NCI-H1092 treated with DMSO at 0.1 percent for 48 hours (cell line): ENCODE measurements around the gene POLDIP3.
A peak's percentile ranks its signal among the peaks of the same experiment; 100 is the strongest.
"Not testable (repeated sequence)": the region's sequence is repeated elsewhere in the genome, so short reads cannot be mapped to it uniquely, and the experiment has no call there.

Experiments used
- DNase-seq: peaks from one replicate; lab custom pipeline; 2025; lab: John Stamatoyannopoulos, UW

The POLDIP3 gene

DNA sequence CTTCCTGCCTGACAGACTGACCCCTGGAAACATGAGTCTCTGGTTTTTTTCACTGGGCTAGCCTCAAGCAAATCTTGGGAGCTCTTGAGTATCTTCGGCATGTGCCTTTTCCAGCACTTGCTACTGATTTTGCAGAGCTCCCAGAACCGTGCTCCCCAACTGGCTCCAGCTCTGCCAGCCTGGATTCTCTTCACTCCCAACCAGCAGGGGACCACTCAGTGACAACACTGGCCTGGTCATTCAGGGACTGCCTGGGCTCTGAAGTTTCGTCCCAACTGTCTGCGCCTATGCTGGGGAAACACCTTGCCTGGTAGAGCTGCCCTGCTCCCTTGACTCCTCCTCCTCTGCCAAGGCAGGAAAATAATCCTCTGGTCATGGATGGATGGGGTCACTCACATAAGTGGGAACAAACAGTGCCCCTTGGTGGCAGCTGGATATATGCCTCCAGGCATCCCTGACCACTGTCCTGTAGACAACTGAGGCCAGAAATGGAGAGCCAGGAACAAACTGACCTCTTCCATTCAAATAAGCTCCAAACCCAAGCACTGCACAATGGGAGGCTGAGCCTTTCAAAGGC, 30.2 kb downstream of the POLDIP3 start:
- no peak for DNase-seq

DNA sequence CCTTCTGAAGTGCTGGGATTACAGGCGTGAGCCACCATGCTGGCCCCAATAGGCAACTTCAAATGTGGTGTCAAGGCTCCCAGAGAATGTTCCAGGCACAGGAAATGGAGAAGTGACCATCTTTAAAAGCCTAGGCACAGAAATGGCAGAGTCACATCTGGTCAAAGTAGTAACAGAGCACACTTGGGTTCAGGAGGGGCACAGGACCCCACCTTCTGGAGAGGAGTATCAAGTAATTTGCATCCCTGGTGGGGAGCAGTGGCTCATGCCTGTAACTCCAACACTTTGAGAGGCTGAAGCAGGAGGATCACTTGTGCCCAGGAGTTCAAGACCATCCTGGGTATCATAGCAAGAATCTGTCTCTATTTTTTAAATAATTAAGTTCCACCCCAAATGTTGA, 31.7 kb downstream of the POLDIP3 start:
- DNase-seq = no peak

DNA sequence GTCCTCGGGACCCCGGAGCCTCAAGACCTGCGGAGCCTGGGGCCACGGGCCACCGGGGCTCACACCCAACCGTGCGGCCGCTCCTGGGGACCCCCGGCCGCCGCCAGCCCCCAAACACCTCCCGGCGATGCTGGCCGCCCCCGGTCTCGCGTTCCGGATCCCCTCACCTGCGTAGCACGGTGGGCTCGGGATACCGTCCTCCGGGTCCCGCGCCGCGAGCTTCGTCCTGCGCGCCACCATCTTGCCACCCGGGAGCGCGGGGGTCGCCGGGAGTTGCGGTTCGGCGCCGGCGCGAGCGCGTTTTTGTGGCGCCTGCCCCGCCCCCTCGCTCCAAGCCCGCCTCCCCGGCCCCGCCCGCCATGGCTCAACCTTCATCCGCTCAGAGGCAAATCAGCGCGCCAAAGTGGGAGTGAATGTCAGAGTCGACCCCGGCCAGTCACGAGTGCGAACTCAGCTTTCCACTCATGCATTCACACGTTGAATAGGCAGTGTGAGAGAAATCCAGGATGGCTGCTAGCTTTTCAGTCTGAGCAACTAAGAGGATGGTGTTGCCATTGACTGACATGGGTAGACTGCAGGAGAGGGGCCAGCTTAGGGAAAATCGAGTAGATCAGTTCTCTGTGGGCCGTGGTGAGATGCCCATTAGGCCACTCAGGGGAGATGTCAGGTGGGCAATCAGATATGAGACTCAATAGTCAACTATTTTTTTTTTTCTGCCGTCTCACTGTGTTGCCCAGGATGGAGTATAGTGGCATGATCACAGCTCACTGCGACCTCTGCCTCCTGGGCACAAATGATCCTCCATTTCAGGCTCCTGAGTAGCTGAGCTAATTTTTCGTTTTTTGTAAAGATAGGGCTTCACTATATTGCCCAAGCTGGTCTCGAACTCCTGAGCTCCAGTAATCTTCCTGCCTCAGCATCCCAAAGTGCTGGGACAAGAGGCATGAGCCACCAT, 32.6 kb downstream of the POLDIP3 start:
- DNase-seq = peak; percentile 71

DNA sequence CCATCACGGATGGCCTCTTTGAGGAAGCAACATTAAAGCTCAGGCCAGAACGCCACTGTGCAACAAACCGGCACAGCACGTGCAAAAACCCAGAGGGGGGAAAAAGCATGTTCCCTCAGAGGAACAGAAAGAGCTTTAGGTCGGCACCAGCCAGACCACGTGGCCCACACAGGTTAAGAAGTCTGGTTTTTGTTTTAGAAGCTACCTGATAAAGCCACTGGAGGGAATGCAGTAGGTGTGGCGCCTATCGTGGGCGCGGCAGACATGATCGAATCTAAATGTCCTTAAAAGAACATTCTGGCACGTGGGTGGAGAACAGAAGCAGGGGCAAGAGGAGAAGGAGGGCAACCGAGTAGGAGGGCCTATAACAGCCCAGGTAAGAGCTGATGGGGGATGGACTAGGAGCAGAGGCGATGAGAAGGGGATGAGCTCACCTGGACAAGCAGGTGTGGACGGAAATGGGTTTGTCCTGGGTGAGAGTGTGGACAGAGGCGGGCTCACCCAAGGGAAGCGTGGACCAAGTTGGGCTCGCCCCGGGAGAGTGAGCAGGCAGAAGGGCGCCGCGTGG, 33.4 kb downstream of the POLDIP3 start:
- DNase-seq = not testable (repeated sequence)

DNA sequence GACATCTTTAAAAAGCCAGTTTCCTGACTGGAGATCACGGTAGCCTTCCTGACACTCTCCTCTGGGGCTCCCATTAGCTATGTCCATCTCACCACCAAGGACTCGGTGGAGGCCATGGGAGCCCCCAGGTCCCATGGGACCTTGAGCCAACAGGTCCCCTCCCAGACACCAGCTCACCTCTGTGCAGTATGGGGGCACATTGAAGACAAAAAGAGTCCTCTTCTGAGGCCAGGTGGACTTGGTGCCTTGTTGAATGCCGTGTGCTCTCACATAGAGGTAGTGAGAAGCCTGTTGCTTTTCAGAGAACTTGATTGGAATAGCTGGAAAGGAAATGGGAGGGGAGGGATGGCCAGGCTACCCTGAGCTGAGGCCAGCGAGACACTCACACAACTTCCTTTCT, 34.6 kb downstream of the POLDIP3 start:
- not testable (repeated sequence) for DNase-seq

DNA sequence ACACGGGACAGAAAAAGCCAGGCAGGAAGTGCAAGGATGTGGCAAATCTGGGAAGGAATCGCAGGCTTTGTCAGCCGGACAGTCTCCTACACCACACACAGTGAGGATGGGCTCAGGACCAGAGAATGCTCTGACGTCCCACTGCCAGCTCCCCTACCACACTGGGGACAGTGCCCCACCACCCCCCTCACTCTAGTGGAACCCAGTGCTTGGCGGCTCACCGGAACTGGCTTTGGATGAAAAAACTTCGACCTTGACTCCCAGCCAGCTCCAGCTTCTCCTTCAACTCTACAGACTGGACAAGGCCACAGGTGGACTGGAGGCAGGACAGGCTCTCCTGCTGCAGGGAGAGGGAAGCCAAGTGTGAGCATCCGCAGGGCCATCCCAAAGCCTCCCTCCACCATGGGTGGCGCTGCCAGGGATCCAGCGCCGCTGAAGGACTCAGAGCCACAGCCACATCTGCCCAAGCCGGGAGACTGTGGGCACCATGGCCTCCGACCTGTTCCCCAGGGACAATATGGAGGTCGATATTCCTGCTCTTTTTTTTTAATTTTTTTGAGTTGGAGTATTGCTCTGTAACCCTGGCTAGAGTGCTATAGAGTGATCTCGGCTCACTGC, 37.0 kb downstream of the POLDIP3 start:
- DNase-seq = no peak

DNA sequence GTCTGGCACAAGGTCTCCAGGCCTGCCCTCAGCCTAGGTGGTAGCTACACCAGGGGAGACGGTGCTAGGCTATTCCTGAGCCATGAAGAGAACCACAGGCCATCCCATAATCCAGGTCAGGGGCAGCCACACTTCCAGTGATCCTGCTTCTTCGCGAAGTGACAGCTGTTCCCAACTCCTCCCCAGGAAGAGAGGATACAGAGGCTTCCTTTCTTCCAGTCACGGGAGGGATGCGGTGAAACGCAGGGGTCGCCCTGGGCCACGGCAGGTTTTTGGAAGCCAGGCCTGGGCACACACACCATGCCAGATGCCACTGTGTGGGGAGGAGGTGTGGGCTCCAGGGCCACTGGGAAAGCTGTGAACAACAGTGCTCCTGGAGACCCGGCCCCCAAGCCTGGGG, 37.5 kb downstream of the POLDIP3 start:
- not testable (repeated sequence) for DNase-seq

DNA sequence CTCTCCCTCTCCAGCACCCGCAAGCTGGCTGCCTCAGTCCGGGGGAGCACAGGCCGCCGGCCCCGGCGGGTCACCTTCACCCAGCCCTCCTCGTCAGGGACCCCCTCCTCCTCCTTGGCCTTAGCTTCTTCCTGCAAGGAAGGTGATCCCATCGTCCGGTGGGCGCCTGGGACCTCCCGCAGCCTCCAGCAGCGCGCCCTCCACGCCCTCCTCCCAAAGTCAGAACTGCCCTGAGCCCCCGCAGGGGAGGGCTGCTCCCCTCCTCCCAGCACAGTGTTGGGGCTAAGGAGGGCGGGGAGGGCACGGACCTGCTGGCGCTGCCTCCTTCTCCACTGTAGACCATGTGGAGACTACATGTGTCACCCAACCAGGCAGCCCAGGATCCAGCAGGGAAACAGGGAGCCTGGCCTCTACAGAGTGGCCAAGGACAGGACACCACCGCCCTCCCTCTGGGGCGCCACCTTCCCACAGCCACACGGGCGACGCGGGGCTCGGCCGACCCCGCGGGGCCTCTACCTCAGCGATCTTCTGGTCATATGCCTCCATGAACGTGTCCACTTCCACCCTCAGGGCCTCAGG, 38.6 kb downstream of the POLDIP3 start:
- DNase-seq = not testable (repeated sequence)

DNA sequence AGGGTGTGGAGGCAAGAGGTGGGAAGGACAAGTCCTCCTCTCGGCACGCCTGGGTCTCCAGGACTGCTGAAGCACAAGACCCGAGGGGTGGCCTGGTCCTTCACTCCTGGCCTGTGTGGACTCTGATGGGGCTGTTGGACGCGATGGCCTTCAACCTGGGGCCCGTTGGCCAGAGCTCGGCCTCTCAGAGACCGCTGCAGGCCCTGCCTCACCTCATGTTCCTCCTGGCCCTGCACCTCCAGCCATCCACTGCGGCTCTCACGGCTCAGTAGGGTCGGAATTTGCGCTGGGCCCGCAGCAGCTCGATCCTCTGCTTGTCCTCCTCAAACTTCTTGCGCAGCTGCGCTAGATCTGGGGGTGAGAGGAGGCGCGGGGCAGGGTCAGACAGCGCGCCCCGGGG, 40.2 kb downstream of the POLDIP3 start:
- not testable (repeated sequence) for DNase-seq

DNA sequence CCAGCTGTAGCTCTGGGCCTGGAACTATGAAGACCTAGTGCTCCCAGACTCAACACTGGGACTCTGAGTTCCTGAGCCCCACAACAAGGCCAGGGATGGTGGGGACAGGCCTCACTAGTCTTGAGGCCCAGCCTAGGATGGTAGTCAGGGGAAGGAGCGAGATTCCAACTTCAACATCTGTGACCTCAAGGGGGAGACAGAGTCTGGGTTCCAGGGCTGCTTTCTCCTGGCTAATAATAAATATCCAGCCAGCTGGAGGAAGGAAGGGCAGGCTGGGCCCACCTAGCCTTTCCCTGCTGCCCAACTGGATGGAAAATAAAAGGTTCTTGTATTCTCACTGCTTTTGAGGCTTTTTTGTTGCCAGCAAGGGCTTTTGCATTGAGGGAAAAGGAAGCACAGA, 40.6 kb downstream of the POLDIP3 start:
- DNase-seq = not testable (repeated sequence)

DNA sequence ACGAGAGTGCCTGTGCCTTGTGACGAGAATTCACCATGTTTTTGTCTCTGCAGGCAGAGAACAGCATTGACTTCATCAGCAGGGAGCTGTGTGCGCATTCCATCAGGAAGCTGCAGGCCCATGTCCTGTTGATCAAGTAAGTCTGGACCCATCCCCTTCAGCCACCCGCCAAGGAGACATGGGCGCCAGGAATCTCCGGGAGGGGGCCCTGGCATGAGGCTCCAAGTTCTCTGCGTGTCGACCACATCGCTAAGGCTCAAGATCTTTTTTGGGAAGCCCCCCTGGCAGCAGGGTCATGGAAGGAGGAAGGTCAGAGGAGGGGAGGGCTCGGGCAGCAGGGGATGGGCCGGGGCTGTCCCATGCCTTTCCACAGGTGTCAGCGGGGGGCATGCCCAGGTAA, 43.6 kb downstream of the POLDIP3 start:
- DNase-seq = not testable (repeated sequence)

DNA sequence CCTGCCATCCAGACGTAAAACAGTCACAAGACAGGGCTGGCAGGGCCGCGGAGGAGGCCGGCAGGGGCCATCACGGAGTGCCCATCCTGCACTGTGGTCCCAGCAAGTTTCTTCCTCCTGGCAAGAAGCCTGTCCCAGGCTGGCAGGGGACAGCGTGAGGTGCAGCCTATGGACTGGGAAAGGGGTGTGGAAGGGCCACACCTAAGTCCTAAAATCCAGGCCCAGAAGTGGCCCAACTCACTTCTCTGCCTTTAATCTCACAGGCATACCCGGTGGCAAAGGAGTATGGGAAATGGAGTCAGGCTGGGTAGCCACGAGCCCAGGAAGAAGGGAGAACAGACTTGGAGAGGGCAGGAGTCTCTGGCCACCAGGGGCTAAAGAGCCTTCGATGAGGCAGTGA, 44.1 kb downstream of the POLDIP3 start:
- DNase-seq = not testable (repeated sequence)

DNA sequence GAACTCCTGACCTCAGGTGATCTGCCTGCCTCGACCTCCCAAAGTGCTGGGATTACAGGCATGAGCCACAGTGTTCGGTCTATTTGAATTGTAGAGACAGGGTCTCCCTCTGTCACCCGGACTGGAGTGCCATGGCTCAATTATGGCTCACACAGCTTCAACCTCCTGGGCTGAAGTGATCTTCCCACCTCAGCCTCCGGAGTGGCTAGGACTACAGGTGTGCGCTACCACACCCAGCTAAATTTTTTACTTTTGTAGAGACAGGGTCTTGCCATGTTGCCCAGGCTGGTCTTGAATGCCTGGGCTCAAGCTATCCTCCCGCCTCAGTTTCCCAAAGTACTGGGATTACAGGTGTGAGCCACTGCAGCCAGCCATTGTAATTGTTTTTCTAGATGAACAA, 46.7 kb downstream of the POLDIP3 start:
- not testable (repeated sequence) for DNase-seq

DNA sequence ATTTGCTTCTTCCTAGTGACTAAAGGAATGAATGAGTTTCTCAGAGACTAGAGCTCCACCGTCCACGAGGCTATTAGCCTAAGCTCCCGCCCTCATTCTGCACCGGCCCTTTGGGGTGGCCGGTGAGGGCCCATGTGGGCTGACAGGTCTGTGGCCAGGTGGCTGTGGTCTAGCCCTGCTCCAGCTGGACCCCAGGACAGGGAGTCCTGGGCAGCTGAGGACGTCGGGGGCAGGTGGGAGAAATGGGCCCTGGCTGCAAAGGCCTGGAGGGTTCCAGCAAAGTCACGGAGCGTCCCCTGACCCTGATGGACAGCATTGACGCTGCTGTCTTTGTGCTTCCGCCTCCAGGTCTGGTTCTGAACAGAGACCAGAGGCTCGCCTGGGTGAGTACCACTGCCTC, 48.7 kb downstream of the POLDIP3 start:
- no peak for DNase-seq

DNA sequence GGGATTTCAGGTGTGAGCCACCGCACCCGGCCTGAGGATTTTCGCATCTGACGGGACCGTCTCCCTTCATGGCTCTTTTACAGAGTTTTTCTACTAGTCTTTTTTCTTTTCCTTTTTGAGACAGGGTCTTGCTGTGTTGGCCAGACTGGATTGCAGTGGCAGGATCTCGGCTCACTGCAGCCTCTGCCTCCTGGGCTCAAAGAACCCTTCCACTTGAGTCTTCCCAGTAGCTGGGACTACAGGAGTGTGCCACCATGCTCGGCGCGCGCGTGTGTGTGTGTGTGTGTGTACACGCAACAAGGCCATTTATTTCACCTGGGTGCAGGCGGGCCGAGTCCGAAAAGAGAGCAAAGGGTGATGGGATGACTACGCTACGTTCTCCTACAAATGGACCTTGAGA, 50.0 kb downstream of the POLDIP3 start:
- DNase-seq = no peak

DNA sequence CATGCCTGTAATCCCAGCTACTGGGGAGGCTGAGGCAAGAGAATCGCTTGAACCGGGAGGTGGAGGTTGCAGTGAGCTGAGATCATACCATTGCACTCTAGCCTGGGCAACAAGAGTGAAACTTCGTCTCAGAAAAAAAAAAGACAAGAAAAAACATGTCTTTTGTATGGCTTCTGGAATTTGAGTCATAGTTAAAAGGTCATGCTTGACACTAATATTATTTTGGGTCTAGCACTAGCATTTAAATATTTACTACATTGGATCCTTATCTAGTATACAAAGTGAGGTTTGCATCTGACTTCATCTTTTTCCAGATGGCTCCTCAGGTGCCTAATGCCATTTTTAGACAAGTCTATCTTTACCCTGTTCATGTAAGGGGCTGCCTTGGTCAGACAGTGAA, 50.7 kb downstream of the POLDIP3 start:
- not testable (repeated sequence) for DNase-seq

DNA sequence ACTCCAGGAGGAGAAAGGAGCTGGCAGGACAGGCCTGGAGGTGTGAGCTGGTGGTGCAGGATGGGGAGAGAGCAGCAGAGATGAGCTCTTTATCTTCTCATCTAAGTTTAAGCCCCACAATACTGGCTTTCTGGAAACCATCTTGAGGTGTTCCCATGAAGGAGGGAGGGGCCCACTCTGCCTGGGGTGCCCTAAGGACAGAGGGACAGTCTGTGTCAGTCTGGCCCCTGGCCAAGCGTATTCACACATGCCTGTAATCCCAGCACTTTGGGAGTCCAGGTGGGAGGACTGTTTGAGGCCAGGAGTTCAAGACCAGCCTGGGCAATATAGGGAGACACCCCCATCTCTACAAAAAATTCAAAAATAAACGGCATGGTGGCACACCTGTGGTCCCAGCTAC, 52.0 kb downstream of the POLDIP3 start:
- DNase-seq = no peak

DNA sequence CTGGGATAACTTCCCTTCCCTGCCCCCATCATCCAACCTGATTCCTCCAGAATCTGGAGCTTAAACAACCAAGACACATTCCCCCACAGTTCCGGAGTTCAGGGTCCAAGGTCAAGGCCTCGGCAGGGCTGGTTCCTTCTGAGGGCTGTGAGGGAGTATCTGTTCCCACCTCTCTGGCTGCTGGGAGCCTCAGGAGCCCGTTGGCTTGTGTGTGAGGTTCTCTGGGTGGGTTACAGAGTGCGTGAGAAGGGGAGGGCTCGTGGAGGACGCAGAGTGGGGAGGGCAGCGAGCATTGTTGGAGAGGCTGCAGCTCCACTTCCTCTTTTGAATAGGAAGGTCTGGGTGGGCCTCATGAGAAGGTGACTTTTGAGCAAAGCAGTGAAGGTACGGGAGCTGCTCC, 52.4 kb downstream of the POLDIP3 start:
- DNase-seq = no peak

DNA sequence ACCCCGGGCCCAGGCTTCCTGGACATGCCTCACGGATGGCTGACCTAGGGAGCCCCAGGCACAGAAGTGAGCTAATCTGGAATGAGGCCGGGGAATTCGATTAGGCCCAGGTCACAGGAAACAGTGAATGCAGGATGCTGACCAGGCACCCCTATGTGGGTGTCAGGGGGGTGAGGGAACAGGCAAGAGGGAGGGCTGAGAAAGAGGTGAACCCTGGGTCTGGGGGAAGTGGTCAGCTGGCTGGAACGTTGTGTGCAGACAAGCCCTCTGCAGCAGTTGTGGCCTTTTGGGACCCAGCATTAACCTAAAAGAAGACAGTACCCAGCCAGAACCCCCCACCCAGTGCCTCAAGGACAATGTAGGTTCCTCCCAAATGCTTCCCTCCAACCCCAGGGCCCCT, 52.8 kb downstream of the POLDIP3 start:
- no peak for DNase-seq

DNA sequence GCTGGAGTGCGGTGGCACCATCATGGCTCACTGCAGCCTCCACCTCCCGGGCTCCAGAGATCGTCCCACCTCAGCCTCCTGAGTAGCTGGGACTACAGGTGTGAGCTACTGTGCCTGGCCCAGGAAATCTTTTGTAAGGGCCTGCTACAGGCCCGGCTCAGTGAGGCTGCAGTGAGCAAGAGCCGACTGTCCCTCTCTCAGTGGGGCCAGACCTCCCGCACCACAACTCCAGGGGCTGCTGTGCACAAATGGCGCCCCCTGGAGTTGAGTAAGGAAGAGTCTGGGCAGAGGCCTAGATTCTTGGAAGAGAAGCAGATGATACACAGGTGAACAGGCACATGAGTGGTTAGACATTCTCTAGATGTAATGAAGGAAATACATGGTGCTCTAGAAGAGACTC, 53.9 kb downstream of the POLDIP3 start:
- DNase-seq = peak; percentile 13

DNA sequence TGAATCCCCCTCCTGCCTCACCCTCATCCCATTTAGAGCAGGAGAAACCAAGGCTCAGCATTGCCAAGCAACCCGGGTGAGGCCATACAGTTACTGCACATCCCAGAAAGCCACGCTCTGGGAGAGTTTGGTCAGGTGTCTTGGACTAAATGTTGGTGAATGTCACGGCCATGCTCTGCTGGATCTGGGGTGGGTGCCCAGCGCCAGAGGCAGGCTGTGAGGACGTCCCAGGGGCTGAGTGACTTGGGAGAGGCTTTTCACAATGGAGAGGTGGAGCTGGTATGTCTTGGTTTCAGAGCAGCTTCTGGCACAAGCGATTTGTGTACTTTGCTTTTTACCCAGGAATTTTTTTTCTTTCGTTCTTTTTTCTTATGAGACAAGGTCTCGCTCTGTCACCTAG, 54.3 kb downstream of the POLDIP3 start:
- DNase-seq = no peak
